Suppressor macrophage treated with lipopolysaccharide for 1 hour (primary cell): Measurements from ENCODE around the gene BRI3.
"Not testable (repeated sequence)": the region's sequence is repeated elsewhere in the genome, so short reads cannot be mapped to it uniquely, and the experiment has no call there.

Experiments used
- DNase-seq, 3 donors: peaks; one replicate each; pipeline ENCODE4 v3.0.0-alpha.2; 2020 to 2022

Gene BRI3

DNA sequence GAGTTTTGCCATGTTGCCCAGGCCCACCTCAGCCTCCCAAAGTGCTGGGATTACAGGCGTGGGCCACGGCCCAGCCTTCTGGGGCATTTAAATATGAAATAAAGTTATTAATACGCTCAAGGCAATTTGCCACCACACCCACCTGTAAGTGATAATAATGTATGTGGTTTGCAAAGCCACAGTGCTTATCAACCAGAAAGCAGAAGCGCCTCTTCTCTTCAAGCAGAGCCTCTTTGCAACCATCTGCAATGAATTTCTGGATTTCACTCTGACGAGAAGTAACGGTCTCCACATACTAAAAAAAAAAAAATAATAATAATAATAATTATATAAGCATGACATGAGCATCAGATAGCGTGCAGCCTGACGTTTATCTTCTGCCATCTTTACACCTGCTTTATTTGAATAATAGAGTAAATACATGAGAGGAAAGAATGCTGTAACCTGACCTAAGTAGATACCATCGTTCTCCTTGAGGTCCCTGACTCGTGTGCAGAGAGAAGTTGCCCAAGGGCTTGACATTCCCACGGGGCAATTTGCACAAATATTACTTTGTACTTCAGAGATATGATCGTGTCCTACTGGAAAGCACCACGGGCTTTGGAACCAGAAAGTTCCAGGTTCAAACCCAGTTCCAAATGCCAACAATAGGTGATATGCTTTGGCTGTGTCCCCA lies 34.0 kb downstream of the BRI3 start:
- no peak for DNase-seq

DNA sequence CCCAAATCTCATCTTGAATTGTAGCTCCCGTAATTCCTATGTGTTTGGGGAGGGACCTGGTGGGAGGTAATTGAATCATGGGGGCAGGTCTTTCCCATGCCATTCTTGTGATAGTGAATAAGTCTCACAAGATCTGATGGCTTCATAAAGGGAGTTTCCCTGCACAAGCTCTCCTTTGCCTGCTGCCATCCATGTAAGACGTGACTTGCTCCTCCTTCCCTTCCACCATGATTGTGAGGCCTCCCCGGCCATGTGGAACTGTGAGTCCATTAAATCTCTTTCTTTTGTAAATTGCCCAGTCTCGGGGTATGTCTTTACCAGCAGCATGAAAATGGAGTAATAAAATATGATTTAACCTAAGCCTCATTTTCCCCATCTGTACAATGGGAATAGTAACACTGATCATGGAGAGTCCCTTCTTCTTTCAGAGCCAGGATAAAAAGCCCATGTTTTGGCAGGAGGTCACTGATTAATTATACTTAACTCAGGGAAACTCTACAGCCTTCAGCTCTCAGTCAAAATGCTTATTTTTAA lies 34.6 kb downstream of the BRI3 start:
- DNase-seq: not testable (repeated sequence)

- no peak for DNase-seq
Measured at GRCh38 chr7:98317366-98318040, 36.0 kb downstream of the BRI3 start.

DNA sequence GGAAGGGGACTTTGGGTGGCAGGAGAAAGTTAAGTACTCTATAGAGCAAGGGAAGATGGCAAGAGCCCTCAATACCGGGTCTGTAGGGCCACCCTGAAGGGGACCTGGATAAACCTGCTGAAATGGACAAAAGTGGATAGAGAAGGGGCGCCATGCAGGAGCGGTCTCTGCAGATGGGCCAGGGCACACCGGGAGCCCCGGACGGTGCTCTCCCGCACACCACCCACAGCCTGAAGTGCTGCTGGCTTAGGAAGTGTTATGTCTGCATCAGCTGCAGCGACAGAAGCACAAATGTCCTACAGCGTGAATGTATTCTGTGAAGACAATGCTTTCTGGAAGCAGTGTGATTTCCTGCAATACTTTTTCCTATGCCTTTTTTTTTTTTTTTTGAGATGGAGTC lies 37.7 kb downstream of the BRI3 start:
- DNase-seq: no peak

DNA sequence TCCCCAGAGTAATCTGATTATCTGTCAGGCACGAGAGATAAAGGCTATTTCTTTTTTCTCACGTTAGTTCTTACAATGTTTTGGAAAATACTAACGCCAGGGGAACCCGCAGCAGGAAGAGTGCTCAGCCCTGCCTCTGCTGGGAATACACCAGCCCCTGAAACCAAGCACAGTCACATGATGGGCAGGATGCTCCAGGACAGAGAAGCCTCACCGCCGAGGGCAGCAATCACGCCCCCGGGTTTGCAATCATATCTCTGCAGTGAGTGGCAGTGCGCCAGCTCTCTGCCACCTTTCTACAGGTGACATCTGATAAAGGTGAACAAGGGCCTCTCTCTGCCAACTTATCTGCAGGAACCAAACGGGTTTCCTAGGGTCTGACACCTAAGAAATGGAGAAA lies 39.8 kb downstream of the BRI3 start:
- no peak for DNase-seq

DNA sequence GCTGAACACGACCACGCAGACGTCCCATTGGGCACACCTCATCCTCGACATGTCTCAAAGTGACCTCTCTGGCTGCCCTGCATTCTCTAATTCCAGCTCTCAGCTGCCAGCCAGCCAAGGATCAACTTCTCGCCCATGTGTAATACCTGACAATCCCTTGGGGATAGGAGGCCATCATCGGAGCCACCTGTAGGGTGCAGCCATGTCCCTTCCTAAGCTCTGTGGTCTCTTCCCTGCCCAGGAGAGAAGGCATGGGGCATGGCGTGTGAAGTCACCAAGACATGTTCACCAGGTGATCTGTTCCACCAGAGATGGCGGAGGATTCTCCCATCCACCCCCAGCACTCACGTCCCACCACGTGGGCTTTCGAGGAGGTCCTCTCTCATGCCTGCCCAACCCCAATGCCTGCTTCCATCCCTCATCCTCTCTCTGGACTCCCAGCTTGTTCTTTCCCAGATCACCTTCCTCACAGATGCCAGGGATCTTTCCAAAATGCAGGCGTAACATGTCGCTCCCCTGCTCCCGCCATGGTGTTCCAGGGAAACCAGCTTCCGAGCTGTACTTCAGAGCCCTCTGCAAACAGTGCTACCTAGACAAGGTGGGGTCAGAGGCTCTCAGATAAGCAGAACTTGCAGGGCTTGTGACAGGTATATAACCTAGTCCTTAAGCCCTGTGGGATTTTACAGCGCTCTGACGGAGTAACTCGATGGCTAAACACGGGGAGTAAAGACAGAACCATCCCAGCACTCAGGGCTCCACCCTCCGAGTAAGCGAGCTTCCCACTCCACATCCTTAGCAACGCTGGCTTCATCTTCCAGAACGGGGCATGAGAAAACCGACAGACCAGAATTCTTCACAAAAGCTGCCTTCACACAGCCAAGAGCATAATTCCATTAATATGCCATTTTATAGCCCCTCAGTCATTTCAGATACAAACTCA lies 41.1 kb downstream of the BRI3 start:
- no peak for DNase-seq

DNA sequence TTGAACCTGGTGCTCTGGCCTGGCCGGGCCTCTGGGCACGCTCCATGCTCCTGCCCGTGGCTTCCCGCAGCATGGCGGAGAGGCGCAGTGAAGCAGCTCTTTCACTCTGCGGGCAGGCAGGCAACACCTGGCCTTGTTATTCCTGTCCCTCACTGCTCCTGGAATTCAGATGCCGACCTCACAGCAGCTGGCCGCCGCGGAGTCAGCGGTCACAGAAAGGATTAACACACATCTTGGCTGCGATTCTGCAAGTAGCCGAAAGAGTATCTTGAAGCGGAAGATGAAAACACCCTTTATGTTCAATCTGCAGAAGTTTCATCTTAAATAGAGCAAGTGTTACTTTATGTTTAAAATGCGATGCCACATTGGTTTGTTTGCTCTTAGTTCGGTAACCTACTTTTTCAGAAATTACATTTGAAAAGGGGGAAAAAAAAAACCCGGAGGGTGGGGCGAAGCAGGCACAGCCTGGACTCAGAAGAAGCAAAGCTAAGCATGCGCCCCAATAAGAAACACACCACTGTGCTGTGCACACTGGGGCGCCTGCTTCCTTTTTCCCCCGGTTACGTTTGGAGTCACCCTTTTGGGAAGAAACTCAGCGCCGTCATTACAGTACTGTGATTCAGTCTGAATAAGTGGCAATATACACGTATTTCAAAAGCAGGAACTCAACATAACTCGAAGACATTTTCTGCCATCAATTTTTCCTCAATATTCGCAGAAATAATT lies 42.3 kb downstream of the BRI3 start:
- no peak for DNase-seq

GRCh38 chr7:98324782-98325181 lies 43.3 kb downstream of the BRI3 start:
- no peak for DNase-seq

GRCh38 chr7:98329100-98329790 lies 47.8 kb downstream of the BRI3 start:
- DNase-seq: no peak

DNA sequence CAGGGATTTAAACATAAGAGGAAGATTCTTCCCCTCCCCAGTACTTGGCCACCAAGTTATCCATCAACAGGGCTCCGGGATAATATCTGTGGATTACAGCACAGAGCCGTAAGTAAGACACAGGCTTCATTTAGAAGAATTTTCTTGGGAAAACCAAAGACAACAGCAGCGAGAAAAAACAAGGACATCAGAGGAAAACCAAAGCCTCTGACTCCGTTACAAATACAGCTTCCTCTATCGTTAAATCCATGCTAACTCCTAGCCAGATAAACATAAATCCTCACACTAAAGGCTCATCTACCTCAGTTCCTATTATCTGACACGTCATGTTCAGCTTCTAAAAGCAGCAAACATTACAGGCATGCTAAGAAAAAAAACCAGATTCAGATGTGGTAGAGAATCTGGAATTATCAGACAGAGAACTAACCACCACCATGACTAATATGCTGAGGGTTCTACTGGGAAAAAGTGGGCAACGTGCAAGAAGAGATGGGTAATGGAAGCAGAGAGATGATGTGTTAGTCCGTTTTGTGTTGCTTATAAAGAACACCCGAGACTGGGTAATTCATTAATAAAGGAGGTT lies 48.4 kb downstream of the BRI3 start:
- no peak for DNase-seq

DNA sequence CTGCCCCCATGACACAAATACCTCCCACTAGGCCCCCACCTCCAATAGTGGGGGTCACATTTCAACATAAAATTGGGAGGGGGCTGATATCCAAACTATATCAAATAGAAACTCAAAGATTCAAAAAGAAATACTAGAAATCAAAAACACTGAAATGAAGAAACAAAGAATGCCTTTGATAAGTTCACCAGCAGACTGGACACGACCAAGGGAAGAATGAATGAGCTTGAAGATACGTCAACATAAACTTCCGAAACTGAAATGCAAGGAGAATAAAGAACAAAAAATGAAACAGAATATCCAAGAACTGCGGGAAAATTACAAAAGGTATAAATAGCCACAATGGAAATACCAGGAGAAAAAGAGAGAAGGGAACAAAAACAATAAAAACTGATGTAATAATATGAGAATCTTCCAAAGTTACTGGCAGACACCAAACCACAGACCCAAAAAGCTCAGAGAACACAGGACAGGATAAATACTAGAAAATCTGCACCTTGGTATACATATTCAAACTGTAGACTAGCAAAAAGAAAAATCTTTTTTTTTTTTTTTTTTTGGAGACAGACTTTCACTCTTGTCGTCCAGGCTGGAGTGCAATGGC lies 49.5 kb downstream of the BRI3 start:
- no peak for DNase-seq

DNA sequence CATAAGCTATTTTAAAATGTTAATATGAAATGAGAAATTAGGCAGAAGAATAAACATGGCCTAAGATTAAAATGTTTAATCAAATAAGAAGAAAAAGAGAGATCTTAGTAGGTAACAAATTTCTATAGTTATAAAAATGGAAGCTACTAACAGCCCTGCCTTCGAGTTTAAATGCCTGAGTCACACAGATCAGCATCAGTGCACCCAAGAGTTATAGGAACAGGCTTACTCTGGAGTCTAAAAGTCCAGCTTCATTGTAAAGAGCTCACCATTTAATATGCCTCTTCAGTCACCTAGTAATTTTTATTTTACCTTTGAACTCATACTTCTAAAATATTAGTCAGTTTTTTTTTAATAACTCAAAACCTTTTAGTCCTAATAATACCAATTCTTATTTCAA lies 52.6 kb downstream of the BRI3 start:
- DNase-seq: no peak

DNA sequence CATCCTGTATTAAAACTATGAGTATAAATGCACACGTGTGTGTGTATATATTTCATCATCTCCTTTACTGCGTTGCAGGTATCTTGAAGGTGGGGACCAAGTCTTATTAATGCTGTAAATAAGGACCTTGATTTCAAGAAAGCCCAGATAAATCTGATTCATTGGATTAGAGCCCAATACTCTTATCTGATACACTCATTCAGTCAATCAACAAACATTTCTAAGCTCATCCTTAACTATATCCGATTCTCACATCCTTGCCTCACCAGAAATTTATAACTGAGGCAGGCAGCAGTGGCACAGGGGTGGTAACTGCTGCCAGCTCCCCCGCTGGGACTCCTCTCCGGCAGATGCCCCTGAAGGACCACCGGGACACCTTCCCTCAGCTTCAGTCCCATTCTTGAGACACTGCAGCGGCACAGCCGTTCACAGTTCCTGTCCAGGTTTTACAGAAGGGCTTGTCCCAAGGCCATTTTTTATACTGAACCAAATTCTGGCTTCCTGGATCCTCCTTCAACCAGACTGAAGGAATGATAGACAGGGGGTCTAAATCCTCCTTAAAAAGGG lies 54.0 kb downstream of the BRI3 start:
- no peak for DNase-seq

- DNase-seq: no peak
Measured at GRCh38 chr7:98338441-98338840, 57.0 kb downstream of the BRI3 start.

DNA sequence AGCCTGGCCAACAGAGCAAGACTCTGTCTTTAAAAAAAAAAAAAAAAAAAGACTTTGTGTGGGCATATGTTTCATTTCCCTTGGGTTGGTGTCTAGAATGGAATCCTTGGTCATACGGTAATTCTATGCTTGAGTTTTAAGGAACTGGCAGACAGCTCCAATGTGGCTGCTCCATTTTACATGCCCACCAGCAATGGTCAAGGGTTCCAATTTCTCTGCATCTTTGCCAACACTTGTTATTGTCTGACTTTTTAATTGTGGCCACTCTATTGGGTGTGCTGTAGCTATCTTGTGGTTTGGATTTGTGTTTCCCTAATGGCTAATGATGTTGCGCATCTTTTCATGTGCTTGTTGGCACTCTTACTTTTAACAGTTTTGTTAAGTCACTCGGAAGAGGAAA lies 57.6 kb downstream of the BRI3 start:
- no peak for DNase-seq

DNA sequence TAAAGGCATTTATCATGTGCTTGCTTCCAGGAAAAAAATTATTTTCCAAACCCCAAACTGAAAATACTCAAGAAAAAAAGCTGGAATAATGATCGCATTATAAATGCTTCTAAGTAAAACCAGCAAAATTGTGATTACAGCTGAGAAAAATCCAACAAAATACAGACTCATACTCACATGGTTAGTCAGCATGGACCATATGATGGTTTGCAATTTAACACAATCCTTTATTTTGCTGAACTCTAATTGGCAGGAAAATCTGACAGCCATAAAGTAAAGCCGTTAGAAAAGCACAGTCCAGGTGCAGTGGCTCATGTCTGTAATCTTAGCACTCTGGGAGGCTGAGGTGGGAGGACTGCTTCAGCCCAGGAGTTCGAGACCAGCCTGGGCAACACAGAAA lies 59.6 kb downstream of the BRI3 start:
- DNase-seq: no peak
